Measurements from ENCODE around the gene BCAT1.

Gene BCAT1

DNA sequence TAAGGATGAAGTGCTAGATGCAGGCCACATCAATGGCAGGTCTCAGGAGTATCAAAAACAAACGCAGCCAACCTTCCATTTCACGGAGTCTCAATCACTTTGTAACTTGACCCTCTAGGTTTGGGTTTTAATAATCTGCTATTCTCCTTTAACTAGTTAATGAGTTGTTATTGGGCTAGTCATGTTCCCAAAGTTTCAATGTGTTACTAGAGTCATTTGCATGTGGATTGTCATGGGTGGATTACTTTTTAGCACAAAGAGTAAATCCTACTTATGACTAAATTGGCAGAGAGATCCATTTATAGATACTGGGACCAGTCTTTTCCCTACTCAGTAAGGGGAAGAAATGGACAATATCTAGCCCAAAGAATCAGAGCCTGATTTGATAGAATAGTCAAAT lies 151.0 kb downstream of the BCAT1 start:
- no peak for DNase-seq
- in situ Hi-C loops (cut with HindIII; ENCODE audit: low pct_ligation_motif_present, low pct_unique_long_range_greater_than_20kb, low sequenced_read_pairs): no loop called here

DNA sequence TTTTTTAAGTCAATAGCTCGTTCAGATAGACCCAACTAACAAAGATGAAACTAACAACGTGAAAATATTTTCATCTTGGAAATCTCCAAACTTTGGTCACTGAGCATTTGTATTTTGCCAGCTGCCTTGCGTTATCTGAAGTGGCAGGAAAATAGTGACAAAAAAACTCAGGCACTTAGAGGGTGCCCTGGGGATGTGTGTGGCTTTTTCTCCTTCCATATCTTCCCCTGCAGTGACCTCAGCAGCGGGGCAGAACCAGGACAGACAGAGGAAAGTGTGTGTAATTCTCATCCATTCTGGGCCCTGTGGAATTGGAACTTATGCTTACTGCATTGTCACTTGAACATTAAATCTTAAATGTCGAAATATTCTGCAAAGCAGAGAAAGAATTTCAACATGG lies 152.0 kb downstream of the BCAT1 start:
- in situ Hi-C loops (cut with HindIII; ENCODE audit: low pct_ligation_motif_present, low pct_unique_long_range_greater_than_20kb, low sequenced_read_pairs): no loop called here
- no peak for DNase-seq

DNA sequence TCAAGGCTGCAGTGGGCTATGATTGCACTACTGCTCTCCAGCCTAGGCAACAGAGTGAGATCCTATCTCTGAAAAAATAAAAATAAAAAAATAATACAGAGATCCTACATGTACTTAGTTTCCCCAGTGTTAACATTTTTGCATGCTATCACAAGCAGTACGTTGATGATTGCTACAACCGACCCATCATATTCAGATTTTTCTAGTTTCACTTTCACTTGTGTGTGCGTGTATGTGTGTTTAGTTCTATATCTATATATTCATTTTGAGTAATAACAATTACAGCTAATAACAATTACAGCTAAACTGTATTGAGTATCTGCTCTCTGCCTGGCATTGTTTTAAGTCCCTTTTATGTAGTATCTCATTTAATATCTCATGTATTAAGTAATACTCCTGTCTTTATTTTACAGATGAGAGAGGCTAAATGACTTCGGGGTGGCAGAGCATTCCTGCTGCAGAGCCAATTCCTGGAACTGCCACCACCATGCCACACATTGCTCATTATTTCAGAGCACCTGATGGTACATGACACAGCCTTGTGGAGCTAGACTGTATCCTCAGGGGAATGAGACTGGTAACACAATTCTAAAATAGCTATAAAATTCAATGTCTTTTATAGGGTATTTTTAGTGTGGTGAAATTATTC lies 153.1 kb downstream of the BCAT1 start:
- DNase-seq: peak; percentile 24
- in situ Hi-C loops (cut with HindIII; ENCODE audit: low pct_ligation_motif_present, low pct_unique_long_range_greater_than_20kb, low sequenced_read_pairs): no loop called here

DNA sequence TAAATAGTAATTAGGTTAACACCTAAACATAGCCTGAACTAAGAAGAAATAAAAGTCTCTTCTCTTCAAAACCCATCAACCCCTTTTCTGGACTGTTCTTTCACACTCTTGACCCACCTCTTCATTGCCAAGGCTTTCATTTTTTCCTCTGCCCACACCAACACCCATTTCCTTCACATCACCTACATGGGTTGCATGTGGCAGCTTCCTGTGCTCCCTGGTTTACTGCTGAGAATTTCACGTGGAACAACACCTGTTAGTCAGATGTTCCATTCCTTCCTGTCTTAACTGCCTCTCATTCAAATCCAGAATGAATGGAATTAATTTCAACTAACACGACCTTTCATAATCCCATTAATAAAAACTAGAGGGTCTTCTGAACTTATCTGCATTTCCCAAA lies 157.3 kb downstream of the BCAT1 start:
- in situ Hi-C loops (cut with HindIII; ENCODE audit: low pct_ligation_motif_present, low pct_unique_long_range_greater_than_20kb, low sequenced_read_pairs): no loop called here
- DNase-seq: no peak

DNA sequence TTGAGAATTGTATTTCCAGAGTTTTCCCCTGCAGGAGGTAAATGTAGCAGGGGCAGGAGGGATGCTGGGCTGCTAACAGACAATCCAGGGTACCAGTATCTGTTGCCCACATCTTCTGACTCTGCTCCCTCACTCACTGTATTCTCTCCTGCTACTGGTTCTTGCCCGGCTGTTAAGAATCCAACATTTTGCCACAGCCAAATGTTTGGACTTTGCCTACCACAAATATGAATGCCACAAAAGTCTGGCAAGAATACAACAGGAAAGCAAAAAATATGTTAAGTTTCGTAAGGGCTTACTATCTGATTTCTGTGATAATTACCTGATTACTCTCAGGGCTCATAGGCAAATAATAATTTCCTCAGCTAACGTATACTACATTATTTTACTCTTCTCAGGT lies 160.0 kb downstream of the BCAT1 start:
- in situ Hi-C loops (cut with HindIII; ENCODE audit: low pct_ligation_motif_present, low pct_unique_long_range_greater_than_20kb, low sequenced_read_pairs): no loop called here
- no peak for DNase-seq

DNA sequence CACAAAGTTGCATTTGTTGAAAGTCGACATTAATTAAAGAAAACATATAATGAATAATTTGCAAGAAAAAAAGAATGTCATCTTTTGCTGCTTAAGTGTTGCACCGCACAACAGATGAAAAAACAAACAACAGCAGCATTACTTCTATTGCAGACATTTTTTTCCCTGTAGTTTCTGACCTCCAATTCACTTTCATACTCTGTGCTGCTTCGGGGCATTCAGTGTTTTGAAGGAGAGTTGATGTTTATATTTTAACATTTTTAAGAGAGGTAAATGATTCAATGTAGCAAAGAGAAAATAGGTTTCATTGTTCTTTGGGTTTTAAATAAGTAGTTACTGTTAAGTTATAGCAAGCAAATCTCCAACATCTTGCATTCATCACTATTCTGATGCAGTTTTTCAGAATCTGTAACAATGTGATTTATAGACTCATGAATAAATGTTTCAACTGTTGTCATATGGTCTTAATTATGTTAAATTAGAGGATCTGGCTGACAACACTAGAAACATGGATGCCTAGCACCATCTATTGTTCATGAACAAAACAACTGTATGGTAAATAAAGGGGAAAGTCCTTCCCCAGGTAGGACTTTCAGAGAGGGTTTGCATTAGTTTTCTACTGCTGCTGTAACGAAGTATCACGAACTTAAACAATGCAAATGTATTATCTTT lies 168.1 kb downstream of the BCAT1 start:
- DNase-seq: no peak
- in situ Hi-C loops (cut with HindIII; ENCODE audit: low pct_ligation_motif_present, low pct_unique_long_range_greater_than_20kb, low sequenced_read_pairs): no loop called here

DNA sequence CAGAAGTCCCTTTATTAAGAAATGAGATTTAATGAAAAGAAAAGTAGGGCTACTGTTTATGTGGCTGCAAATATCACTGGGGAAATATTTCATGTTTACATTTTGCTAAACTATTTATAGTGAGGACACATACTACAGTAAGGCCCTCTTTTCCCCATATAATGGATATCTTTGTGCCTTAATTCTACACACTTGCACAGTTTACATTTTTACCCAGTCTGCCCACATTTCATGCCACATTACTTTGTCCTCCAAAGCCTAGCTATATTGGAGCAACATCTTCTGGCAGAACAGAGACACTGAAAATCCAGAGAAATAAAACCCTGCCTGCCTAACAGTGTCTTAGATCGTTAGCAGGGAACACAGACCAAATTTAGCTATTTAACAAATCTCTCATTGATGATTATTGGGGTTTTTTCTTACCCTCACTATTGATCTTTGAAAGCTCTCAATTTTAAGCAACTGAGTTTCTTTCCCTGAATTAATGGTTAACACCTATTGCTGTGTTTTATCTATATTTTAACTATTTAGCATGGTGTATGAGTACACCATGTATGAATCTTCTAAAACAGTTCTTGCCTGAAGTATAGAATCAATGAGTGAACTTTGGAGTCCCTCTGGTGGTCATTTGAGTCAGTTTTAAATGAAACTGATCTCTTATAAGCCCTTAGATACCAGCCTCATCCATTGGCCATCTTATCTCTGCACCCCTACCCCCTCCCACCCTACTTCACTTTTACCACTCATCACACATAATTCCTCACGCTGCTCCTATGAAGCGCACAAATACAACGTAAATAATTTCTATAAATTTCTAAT lies 170.2 kb downstream of the BCAT1 start:
- peak; percentile 67 for DNase-seq
- in situ Hi-C loops (cut with HindIII; ENCODE audit: low pct_ligation_motif_present, low pct_unique_long_range_greater_than_20kb, low sequenced_read_pairs): no loop called here

DNA sequence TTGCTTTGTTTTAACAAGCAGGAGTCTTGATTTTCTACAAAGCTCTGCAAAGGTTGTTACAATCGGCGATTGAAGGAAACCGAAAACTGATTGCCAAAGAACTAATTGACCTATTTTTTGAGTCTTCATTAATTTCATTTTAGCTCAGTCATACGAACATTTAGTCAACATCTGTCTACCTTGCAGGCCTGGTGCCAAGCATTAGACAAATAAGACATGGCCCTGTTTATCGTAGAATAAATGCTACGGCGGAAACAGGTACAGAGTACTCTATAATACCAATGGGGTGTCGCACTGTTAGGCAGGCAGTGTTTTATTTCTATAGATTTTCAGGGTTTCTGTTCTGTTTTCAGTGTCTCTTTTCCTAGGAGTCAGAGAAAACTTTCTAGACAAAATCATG lies 171.5 kb downstream of the BCAT1 start:
- in situ Hi-C loops (cut with HindIII; ENCODE audit: low pct_ligation_motif_present, low pct_unique_long_range_greater_than_20kb, low sequenced_read_pairs): no loop called here
- DNase-seq: no peak

DNA sequence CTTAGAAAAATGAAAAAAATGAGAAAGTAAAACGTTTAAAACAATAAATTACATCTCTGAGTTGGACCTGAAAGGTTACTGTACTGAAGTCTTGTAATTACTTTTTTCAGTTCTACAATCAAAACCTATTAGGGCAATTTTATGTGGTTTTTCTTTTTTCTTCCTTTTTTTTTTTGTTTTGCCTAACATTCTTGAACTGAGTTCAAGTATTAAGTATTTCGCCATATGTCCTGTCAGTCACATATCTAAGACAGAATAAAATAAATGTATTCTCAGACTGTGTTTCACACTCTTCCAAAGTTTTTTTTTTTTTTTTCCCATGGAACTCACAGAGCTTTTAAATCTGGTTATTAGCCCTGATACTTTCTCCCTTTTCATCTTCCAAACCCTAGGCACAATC lies 172.0 kb downstream of the BCAT1 start:
- DNase-seq: no peak
- in situ Hi-C loops (cut with HindIII; ENCODE audit: low pct_ligation_motif_present, low pct_unique_long_range_greater_than_20kb, low sequenced_read_pairs): no loop called here

DNA sequence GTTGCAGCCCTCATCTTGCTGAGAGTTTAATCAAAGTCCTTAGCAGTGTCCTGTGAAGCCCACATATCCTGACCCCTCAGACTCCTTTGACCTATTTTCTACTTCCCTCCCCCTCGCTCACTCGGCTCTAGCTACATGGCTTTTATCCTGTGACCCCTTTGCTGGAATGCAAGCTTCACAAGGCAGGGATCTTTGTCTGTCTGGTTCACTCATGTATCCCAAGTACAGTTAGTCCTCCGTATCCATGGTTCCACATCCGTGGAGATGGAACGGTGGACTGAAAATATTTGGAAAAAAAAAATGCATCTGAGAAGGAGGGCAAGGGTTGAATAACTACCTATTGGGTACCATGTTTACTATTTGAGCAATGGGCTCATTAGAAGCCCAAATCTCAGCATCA lies 173.8 kb downstream of the BCAT1 start:
- in situ Hi-C loops (cut with HindIII; ENCODE audit: low pct_ligation_motif_present, low pct_unique_long_range_greater_than_20kb, low sequenced_read_pairs): no loop called here
- DNase-seq: no peak

DNA sequence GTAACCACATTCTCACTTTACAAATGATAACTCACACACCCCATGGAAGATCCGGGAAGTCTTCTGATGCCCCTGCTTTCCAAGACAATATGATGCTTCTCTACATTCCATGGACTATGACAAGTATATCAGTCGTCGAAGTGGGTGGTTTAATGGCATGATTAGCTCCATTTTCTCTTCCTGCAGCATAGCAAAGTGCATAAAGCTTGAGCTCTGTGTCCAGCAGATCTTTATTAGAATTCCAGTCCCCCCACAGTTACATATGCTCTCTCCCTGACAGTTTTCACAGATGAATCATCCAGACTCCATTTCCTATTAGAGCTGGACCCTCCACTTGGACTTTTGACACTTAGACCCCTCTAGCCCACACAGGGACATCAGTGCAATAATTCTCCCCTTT lies 174.9 kb downstream of the BCAT1 start:
- in situ Hi-C loops (cut with HindIII; ENCODE audit: low pct_ligation_motif_present, low pct_unique_long_range_greater_than_20kb, low sequenced_read_pairs): no loop called here

DNA sequence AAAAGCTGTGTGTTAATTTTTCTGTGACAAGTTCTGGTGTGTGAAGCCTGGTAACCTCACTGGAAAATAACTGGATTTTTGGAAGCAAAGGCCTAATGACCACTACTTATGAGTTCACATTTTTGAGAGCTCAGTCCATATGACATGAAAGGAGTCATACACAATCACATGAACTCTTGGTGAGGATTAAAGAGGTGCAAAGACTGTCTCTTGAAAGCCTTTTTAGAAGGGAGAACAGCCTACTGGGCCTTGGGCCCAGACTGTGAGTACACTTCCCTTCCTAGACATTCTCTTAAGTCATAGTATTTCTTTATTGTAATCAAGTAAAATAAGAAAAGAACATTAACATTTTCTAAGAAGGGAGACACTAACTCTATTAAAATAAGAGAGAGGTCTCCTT lies 176.1 kb downstream of the BCAT1 start:
- in situ Hi-C loops (cut with HindIII; ENCODE audit: low pct_ligation_motif_present, low pct_unique_long_range_greater_than_20kb, low sequenced_read_pairs): no loop called here
- DNase-seq: no peak

More for the DNA sequence above, 174.9 kb downstream of the BCAT1 start:
- DNase-seq: no peak

DNA sequence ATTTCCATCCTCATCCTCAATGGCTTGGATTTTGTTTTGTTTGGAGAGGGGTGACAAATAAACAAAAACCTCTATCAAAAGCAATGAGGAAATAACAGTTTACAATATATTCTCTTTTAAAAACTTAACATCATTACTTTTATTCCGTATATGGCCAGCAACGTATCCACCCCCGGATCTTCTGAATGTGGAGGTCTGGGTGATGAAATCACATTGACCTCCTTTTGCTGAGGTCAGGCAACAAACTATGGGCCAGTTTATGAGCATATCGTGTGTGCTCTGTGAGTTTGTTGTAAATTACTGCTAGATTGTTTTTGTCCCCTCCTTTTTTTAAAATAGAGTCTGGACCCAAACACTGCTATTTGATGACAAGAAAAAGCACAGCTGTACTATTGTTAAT lies 178.1 kb downstream of the BCAT1 start:
- no peak for DNase-seq
- in situ Hi-C loops (cut with HindIII; ENCODE audit: low pct_ligation_motif_present, low pct_unique_long_range_greater_than_20kb, low sequenced_read_pairs): no loop called here

DNA sequence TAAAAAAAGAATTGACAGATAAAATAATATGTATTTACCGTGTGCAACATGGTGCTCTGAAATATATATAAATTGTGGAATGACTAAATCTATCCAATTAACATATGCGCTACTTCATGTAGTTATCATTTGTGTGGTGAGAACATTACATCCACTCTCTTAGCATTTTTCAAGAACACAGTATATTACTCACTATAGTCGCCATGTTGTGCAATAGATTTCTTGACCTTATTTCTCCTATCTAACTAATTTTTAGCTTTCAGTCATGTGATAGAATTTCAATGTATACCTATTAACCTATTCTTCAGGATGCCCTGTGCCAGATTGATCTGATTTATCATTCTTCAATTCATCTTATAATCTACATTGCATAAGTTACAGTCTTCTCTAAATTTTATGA lies 178.6 kb downstream of the BCAT1 start:
- in situ Hi-C loops (cut with HindIII; ENCODE audit: low pct_ligation_motif_present, low pct_unique_long_range_greater_than_20kb, low sequenced_read_pairs): no loop called here
- no peak for DNase-seq

DNA sequence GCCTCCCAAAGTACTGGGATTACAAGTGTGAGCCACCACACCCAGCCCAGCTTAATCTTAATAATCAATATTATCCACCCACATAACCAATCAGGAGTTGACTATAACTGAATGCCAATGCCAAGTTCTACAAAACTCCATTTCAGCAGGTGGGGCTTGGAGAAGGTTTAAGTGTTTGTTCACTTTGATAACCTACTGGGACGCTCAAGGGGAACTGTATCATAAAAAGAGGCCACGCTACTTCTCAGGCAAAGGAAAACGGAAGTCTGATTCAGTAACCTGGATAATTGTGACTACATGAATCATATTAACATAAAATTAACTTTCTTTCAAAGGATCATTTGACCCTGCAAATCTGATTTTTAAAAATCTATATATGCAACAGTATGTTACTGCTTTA lies 179.2 kb downstream of the BCAT1 start:
- DNase-seq: no peak
- in situ Hi-C loops (cut with HindIII; ENCODE audit: low pct_ligation_motif_present, low pct_unique_long_range_greater_than_20kb, low sequenced_read_pairs): no loop called here

DNA sequence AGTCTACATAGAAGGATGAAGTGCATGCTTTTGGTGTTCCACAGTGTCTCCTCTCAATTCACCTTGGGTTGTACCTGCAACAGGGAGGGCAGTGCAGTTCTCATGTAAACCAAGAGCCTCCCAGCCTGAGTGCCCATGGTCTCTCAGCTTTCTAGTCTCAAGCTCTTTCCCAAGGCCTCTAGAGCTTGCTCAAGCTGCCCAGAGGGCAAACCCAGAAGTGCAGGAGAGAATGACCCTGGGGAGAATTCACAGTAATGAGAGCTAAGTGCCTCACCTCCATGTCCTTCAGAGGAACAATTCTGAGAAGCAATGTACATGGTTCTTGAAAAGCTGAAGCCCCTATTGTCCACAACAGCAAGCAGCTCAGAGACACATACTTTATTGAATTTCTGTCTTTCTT lies 180.5 kb downstream of the BCAT1 start:
- in situ Hi-C loops (cut with HindIII; ENCODE audit: low pct_ligation_motif_present, low pct_unique_long_range_greater_than_20kb, low sequenced_read_pairs): no loop called here
- DNase-seq: no peak

DNA sequence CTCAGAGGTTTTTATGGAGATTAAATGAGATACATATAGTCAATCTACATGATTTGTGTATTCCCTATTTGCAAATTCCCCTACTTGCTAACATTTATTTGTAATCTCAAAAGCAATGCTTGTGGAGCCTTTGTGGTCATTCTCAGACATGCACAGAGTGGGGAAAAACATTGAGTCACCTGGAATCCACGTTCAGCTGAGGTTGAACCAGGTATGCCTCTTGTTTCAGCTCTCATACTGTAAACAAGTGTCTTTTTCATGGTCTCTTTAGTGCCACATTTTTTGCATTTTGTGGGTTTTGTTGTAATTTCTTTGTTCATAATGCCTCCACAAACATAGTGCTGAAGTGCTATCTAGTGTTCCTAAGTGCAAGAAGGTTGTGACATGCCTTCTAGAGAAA lies 181.9 kb downstream of the BCAT1 start:
- in situ Hi-C loops (cut with HindIII; ENCODE audit: low pct_ligation_motif_present, low pct_unique_long_range_greater_than_20kb, low sequenced_read_pairs): no loop called here
- no peak for DNase-seq

DNA sequence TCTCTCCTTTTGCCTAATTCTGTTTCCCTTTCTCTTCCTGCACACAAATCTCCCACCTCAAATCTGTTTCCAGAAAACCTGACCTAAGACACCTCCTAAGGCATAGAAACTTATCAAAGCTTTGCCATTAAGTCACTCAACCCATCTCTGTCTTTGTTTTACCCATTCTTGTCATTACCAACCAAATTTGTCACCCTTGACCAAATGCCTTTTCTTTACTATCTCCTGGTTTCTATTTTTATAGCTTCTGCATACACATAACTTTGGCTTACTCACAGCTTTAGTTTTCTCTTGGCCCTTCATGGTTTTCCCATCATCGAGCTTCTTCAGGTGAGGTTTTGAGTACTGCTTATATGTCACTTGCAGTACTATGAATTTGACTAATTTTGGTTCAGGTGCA lies 184.2 kb downstream of the BCAT1 start:
- in situ Hi-C loops (cut with HindIII; ENCODE audit: low pct_ligation_motif_present, low pct_unique_long_range_greater_than_20kb, low sequenced_read_pairs): no loop called here
- no peak for DNase-seq

DNA sequence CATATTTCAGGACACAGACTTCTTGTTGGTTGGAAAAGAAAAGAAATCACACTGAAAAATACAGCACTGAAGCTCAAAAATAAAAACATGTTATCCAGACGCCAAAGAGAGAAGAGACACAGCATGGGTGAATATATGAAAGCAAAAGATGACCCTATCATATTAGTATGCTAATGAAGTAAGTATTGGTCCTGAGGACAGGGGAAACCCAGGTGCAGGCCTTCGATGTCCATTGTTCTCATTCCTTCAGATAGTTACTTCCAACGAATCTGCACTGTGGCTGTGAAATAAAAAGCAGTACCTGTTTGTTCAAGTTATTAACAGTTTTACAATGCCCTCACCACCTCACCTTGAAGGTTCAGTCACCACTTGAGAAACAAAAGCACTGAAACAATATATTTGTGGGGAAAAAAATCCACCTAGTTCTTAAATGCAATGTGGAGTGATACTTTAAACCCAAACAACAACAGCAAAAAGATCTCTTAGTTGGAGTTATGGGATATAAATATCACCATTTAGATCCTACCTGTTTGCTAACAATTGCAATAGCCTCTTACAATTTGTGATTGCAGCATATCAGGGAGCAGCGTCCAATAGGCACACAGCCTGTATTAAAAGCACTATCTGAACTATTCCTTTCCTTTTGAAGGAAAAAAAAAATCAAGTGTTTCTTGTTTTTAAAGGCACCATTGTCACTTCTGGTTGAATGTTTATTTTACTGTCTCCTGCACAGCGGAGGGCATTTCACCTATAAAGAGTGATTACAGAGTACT lies 188.1 kb downstream of the BCAT1 start:
- no peak for DNase-seq

More for the DNA sequence above, 188.1 kb downstream of the BCAT1 start:
- in situ Hi-C loops (cut with HindIII; ENCODE audit: low pct_ligation_motif_present, low pct_unique_long_range_greater_than_20kb, low sequenced_read_pairs): no loop called here
